GM15510 (cell line): ENCODE results near the gene DYNLRB1.

Source experiments
- POLR2A ChIP-seq: IDR thresholded peaks from 3 replicates; pipeline ENCODE4 v1.6.1; 2011; ENCODE audit warnings: borderline replicate concordance; ENCODE audit not compliant: insufficient read length; ENCODE audit errors: extremely low read depth

Gene DYNLRB1

GRCh38 chr20:34543463-34544056, 27.3 kb downstream of the DYNLRB1 start:
- no peak for TF ChIP-seq POLR2A

- no peak for TF ChIP-seq POLR2A
Measured at GRCh38 chr20:34544109-34544796, 28.0 kb downstream of the DYNLRB1 start.

GRCh38 chr20:34546751-34547181, 30.5 kb downstream of the DYNLRB1 start:
- TF ChIP-seq POLR2A = no peak

GRCh38 chr20:34547844-34548613, 31.8 kb downstream of the DYNLRB1 start:
- no peak for TF ChIP-seq POLR2A

- no peak for TF ChIP-seq POLR2A
Measured at GRCh38 chr20:34549291-34549928, 33.2 kb downstream of the DYNLRB1 start.

- no peak for TF ChIP-seq POLR2A
Measured at GRCh38 chr20:34549929-34550305, 33.7 kb downstream of the DYNLRB1 start.

GRCh38 chr20:34552569-34552968, 36.3 kb downstream of the DYNLRB1 start:
- no peak for TF ChIP-seq POLR2A

GRCh38 chr20:34553366-34553867, 37.2 kb downstream of the DYNLRB1 start:
- TF ChIP-seq POLR2A = no peak

- TF ChIP-seq POLR2A = no peak
Measured at GRCh38 chr20:34557936-34558319, 41.7 kb downstream of the DYNLRB1 start.

- TF ChIP-seq POLR2A = peak; percentile 22
Measured at GRCh38 chr20:34558320-34559218, 42.3 kb downstream of the DYNLRB1 start, which contains the start of gene MAP1LC3A. Gene MAP1LC3A (plus strand): TSS chr20:34558718. CDS start chr20:34558869, 151 bp downstream.

- no peak for TF ChIP-seq POLR2A
Measured at GRCh38 chr20:34559311-34560140, 43.3 kb downstream of the DYNLRB1 start.

GRCh38 chr20:34560141-34560523, 43.9 kb downstream of the DYNLRB1 start:
- TF ChIP-seq POLR2A = no peak

GRCh38 chr20:34560614-34561013, 44.4 kb downstream of the DYNLRB1 start:
- no peak for TF ChIP-seq POLR2A

- TF ChIP-seq POLR2A = no peak
Measured at GRCh38 chr20:34561661-34562060, 45.4 kb downstream of the DYNLRB1 start.

- TF ChIP-seq POLR2A = no peak
Measured at GRCh38 chr20:34562641-34563040, 46.4 kb downstream of the DYNLRB1 start.
